Amygdala (tissue), 56 donors: ENCODE data around the gene SLC15A1.
A peak's percentile ranks its signal among the peaks of the same experiment; 100 is the strongest.
"Not testable (repeated sequence)": the region's sequence is repeated elsewhere in the genome, so short reads cannot be mapped to it uniquely, and the experiment has no call there.

Source experiments
- DNase-seq, 56 donors: peaks; one replicate each; lab custom pipeline; 2025; lab: John Stamatoyannopoulos, UW

The SLC15A1 gene

DNA sequence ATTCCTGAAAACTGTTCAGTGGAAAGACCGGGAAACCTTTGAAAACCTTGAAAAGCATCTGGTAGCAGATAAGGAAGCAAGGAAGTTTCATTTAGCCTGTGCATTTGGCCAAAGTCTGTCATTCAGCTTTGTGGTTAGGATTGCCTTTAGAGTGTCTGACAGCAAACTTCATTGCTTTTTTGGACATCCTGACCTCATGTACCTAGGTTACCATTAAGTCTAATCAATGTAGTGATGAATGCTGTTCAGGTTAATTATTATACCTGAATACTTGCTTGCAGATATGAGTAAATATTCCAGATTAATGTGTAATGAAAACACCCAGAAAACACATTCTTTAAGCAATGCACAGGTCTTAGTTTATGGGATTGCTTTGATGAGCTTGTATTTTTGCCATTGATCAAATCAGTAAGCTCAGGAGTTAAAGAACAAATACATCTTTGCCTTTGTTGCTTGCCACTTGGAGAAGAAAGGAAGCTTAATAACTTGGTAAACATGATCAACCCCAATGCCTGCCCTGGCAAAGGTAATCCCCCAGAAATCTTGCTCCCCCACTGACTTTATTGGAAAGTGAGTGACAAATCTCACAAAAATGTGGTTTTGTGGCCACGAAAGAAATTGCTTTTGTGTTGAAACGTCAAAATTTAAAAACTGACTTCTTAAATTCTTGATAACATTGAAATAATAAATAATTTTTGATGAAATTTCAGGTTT lies 87.4 kb downstream of the SLC15A1 start:
- DNase-seq: no peak

DNA sequence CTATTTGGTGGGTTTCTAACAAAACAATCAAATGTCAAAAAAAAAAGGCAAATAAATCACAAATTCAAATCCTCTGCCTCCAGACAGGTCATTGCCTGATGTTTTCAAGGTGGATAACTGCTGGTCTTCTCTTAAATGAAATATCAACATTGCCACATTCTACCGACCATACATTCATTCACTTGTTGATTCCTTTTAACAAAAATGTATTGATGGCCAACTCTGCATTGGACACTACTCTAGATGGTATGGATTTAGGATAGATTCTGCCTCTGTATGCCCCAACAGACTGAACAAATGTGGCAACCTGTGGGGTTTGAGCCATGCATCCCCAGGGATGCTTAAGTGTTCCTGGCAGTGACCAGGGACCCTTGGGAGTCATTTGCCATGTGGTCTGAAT lies 88.0 kb downstream of the SLC15A1 start:
- no peak for DNase-seq

DNA sequence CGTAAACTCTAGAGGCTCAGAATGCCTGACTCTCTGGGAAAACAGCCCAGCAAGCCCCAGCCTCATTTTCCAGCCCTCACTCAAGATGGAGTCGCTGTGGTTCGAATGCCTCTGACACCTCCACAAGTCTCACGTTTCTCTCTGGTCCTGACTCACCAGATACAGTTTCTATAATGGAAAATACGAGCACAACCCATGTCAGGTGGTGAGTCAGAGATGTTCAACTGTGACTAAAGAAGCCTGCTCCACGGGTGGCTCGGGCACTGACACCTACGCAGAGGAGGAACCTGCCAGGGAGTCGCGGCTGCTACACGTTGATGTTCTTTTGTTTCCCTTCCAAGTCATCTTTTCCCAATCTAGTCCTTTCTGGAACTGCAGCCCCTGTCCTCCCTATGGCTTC lies 88.4 kb downstream of the SLC15A1 start:
- peak in 3 of 56 donors; percentile 2 to 8 (median 5) for DNase-seq

DNA sequence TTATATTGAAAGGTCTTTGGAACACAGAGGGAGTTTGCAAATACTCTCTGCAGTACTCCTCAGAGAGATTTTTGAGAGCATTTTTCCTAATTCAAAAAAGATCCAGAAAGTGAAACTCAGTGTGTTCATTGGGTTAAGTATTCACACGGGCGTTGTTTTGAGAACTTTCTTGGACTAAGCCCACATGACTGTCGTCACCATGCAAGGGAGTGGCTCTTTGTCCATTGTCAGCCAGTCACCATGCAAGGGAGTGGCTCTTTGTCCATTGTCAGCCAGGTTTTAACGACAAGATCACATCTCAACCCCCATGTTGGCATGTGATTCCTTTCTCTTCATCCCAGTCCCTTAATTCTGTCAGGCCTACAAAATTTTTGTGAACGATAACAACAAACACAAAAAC lies 94.3 kb downstream of the SLC15A1 start:
- DNase-seq: no peak

DNA sequence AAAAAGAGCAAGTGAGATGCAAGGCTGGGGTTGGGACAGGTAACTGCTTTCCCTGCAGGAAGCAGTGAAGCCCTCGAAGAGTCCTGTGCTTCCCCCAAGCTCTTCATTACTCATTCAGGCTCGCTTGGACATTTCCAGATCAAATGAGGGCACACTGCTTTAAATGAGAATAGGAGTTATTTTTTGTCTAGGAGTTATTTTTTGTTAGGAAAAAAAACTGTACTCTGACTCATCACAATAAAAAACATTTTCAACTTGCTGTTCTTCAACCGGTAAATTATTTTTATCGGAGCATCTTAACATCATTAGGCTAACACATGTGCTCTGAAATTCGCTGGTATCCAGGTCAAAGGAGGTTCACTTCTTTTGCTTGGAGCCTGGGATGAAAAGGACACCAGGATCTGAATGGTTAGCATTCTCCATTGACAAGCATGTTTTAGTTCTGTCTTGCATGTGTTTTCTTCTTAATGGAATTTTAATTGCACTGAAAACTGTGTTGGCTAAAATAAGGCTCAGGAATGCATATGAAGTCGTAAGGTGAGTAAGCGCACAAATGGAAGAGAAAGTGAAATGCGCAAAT lies 94.9 kb downstream of the SLC15A1 start:
- no peak for DNase-seq

DNA sequence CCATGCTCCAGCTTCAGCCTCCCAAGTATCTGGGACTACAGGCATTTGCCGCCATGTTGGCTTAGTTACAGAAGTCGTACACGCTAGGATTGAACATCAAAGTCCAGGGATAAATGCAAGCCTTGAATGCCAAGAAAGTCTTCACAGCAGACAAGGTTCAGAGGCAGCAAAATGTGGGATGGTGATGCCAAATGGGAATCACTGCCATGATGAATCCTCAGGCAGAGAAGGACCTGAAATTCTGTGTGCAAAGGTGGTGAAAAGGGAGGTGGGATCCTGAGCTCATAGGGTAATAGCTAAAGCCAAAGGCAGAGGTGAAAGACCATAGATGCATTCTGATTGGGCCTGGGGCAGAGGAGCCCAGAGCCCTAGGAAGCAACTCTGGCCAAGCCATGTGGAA lies 96.2 kb downstream of the SLC15A1 start:
- no peak for DNase-seq

DNA sequence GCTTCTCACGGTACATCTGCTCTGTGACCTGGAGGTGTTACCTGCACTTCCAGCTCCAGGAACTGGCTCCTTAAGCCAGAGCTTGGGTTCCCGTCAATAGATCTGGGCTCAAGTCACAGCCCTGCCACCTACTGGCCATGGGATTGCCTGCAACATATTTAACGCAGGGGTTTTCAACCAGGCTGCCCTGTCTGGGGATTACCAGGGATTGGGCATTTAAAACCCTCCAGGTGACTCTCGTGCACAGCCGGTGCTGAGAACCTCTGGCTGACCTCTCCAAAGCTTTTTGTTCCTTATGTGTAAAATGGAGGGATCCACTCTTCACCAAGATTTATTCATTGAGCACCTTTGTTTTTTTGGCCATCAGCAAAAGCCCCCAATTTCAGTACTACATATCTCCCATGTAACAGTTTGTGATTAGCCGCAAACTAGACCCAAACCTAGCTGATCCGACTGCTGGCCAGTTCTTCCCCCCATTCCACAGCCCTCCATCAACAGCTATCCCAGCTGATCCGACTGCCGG lies 98.9 kb downstream of the SLC15A1 start:
- peak in 49 of 56 donors; percentile 7 to 77 (median 33) for DNase-seq

DNA sequence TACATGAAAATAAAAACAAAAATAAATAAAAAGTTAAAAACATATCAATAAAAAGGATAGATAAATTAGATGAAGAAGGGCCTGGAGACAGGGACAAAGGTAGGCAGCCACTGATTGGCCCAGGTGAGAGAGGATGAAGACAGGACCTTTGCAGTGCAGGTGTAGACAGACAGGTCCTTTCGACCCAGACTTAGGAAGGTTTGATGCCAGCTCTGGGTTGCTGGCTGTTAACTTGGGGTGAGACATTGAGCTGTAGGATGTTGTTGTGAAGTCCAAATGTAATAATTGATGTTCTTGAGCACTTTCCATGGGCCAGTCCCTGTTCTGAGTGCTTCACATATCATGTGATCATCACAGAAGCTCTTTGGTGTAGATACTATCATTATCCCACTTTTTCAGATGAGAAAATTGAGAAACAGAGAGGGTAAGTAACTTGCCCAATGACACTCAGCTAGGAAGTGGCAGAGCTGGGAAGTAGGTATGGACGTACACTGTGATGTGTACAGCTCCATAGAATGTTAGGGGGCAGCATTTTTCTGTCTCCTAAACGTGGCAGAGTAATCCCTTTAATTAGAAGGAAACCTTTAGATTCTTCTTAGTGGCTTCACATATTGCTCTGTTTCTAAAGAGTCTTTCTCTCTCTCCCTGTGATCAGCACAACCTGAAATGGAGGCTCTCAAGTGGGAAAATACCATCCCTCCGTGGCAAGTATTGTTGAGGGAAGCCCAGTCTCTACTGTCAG lies 99.6 kb downstream of the SLC15A1 start:
- no peak for DNase-seq

DNA sequence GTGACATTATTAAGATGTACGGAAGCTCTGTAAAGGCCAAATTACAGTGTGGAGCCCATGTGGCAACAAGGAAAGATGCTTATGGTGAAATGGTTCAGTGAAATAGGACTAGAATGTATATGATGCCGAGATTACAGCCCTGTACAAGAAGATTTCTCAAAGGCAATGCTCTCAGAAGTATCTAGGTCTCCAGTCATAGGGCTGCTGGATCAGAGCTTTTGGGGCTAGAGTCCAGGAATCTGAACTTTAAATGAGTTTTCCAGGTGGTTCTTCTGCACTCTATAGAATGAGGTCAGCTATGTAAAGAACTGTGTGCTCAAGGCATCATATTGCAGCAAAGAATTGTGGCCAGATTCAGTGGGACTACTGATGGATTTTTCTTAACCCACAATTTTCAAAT lies 100.2 kb downstream of the SLC15A1 start:
- no peak for DNase-seq

DNA sequence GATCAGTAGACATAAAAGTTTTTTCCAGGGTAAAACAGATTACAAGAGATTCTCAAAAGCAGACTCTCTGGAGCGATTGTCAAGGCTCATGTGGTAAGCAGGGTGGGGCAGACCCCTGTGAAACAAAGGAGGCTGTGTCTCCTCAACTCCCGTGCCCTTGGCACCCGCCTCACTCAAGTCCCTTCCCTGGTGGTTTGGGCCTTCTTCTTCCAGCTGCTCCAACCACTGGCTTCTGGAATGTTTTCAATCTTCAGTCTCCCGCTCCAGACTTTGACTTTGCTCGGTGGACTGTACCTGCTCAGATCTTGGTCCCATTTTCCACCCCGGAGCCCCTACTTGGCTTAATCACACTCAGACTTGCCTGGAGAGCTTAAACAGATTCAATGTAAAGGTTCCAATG lies 100.7 kb downstream of the SLC15A1 start:
- DNase-seq: no peak

DNA sequence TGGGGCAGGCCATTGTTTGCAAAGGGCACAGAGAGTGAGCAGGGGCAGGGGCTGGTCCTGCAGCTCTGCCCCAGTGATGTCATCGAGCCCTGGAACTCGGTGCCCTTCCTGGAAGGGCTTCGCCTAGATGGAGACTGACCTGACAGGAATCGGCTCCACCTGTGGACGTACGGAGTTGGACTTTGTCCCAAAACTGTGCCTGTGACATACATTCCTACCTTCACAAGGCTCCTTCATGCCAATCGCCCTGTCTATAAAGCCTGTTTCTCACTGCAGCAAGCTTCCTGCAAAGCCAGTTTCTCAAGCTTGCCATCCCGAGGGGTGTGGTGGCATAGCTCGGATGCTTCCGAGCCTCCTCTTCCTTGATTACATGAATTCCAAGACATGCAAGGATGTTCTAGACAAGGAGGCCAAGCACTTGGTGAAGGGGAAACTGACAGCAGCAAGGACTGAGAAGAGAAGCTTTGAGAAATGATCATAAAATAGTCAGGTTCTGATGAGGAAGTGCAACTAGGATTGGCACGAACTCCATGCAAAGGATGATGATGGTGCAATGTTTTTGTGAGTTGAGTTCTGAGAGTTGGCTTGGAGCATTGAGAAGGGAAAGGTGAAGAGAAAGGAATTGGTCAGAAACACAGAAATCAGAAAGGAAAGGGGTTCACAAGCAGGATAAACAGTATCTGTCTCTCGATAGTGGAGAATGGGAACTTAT lies 101.9 kb downstream of the SLC15A1 start:
- DNase-seq: peak in 1 of 56 donors; percentile 2

DNA sequence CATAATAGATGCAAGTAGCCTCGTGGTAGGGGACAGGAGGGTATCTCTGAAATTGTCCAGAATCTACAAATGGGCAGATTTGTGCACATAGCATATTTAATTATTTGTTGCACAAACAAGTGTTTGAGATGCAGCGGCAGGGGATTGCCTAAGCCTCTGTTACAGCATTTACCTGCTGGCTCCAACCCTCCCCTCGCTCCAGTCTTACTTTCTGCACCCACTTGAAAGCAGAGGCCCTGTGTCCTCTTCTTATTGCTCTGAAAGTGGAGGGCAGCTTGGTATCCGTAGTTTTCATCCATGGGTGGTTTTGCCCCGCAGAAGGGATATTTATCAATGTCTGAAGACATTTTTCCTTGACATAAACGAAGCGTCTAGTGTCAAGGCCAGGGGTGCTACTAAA lies 102.6 kb downstream of the SLC15A1 start:
- DNase-seq: no peak

DNA sequence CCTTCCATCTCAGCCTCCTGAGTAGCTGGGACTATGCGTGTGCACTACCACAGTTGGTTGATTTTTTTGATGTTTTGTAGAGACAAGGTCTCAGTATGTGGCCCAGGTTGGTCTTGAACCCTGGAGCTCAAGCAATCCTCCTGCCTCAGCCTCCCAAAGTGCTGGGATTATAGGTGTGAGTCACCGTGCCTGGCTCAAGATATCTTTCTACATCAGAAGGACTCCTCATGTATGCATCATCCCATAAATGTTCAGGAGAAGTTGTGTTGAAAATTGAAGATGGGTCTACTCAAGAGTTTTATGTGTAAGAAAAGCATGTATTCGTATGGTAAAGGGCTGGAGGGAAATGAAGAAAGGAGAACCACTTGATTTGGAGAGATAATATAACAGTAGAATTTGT lies 103.8 kb downstream of the SLC15A1 start:
- no peak for DNase-seq

DNA sequence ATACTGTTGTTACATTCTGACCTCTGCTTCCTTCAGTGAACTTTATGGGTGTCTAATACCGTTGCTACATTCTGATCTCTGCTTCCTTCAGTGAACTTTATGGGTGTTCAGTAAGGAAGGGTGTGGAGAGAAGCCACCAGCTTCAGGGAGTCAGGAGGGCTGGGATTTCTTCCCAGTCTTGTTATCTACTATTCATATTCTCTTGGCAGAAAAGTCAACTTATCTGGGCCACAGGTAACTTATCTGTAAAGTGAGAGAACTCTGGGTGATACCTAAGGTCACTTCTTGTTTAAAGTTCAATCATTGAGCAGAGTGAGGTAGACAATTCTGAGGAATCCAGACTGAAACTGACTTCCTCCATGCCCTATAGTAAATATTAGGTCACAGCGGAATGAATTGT lies 104.3 kb downstream of the SLC15A1 start:
- no peak for DNase-seq

DNA sequence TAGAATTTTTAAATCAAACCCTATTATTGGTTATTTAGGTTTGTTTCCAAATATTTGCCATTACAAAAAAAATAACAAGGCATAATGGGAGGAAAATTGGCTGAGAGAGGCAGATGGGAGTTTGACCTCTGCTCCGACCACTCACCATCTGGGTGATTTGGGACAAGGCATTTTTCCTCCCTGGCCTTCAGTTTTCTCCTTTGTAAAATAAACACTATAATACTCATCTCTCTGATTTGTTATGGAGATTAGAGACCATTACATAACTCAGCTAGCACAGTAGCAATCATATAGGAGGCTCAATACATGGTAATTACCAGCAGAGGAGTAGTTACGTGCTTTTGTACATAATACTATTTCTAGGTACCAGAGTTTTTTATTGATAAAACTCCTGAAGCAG lies 105.4 kb downstream of the SLC15A1 start:
- no peak for DNase-seq

DNA sequence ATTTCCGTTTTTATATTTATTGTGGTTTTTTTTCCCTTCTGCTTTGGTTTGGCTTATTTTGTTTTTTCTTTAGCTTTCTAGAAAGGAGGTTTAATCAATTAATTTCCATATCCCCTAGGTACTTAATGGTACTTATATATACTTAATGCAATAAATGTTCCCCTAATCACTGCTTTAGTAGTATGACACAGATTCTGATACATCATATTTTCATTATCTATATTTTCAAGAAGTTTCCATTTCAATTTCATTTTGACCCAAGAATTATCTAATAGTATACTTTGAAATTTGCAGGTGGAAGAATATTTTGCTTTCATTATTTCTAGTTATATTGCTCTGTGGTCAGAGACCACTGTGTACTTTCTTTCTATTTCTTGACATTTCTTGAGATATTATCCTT lies 109.0 kb downstream of the SLC15A1 start:
- DNase-seq: no peak

DNA sequence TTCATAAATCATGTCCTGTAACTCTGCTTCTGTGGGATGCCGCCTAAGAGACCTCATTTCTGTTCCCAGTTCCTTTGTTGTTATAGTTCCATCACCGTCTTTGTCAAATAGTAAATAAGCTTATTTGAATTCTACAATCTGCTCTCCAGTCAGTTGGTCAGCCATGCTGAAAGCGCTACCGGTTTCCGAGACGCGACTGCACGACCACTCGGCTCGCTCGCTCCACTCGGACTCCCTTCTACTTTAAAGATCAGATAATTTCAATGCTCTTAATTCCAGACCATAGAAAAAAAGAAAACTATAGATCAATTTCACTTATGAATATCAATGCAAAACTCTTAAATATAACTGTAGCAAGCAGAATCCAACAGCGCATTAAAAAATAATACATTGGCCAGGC lies 111.4 kb downstream of the SLC15A1 start:
- DNase-seq: no peak

DNA sequence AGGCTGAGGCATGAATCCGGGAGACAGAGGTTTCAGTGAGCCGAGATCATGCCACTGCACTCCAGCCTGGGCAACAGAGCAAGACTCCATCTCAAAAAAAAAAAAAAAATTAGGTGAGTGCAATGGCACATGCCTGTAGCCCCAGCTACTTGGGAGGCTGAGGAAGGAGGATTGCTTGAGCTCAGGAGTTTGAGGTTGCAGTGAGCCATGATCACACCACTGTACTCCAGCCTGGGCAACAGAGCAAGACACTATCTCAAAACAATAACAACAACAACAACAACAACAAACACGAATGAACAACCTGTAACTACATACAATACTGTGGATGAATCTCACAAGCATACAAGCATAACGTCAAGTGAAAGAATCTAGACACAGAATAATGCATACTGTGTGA lies 112.7 kb downstream of the SLC15A1 start:
- not testable (repeated sequence) for DNase-seq

DNA sequence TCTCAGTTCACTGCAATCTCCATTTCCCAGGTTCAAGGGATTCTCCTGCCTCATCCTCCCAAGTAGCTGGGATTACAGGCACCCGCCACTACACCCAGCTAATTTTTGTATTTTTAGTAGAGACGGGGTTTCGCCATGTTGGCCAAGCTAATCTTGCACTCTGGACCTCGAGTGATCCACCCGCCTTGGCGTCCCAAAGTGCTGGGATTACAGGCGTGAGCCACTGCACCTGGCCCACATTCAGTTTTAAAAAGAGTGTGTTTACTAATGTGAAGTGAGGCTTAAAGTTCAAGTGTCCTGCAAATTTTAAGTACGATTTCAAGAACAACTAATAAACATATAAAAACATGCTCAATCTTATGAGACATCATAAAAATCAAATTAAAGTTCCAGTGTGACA lies 114.1 kb downstream of the SLC15A1 start:
- not testable (repeated sequence) for DNase-seq
